Small intestine (tissue), 7 donors: ENCODE measurements around the gene CDC27. TPM values are rescaled to one million over a fixed set of nuclear protein-coding genes. Genes with fewer than 3 reads are reported as not detected.

ENCODE experiments used
- DNase-seq, 2 donors: peaks; one replicate each; pipeline versions ENCODE4 v3.0.0 to v3.0.0-alpha.2; 2013
- FAIRE-seq: peaks from 2 replicates; lab custom pipeline; 2012; peaks lifted over from hg19 to GRCh38; lab: Jason Lieb, UNC
- H3K27ac ChIP-seq, 3 donors: one replicate each; pipeline ENCODE4 v1.5.1; 2013; ENCODE audit warnings: low read length in 2 of 3, mild to moderate bottlenecking in 2 of 3, control low read depth in 1 of 3, inconsistent platforms in 1 of 3, low read depth in 1 of 3, moderate library complexity in 1 of 3
- H3K27me3 ChIP-seq, 3 donors: one replicate each; pipeline ENCODE4 v1.6.1; 2013; ENCODE audit warnings: low read length in 3 of 3, inconsistent platforms in 1 of 3; ENCODE audit not compliant: control insufficient read depth in 3 of 3, insufficient read depth in 3 of 3
- H3K36me3 ChIP-seq, 3 donors: one replicate each; pipeline ENCODE4 v1.6.1; 2013; ENCODE audit warnings: low read length in 3 of 3, inconsistent platforms in 1 of 3, low read depth in 1 of 3, mild to moderate bottlenecking in 1 of 3, moderate library complexity in 1 of 3; ENCODE audit not compliant: control insufficient read depth in 3 of 3, insufficient read depth in 2 of 3
- H3K4me1 ChIP-seq, 3 donors: one replicate each; pipeline ENCODE4 v1.6.1; 2013; ENCODE audit warnings: low read length in 2 of 3, inconsistent platforms in 1 of 3, low read depth in 1 of 3, mild to moderate bottlenecking in 1 of 3, moderate library complexity in 1 of 3; ENCODE audit not compliant: control insufficient read depth in 3 of 3, insufficient read depth in 2 of 3
- H3K4me3 ChIP-seq, 3 donors: one replicate each; pipeline ENCODE4 v1.5.1; 2013; ENCODE audit warnings: low read length in 3 of 3, control low read depth in 1 of 3, inconsistent platforms in 1 of 3, low read depth in 1 of 3, mild to moderate bottlenecking in 1 of 3, moderate library complexity in 1 of 3
- H3K9me3 ChIP-seq, 2 donors: one replicate each; pipeline ENCODE4 v1.6.1; 2013; ENCODE audit warnings: low read depth in 1 of 2, low read length in 1 of 2; ENCODE audit not compliant: control insufficient read depth in 2 of 2, insufficient read depth in 1 of 2
- WGBS, 3 donors: extraction: QIAGEN DNeasy Blood & Tissue Kit; methylation state at CpG; one replicate each; pipeline ENCODE4 v1.1.7; 2013; 5-methylcytosine and 5-hydroxymethylcytosine counted together
- polyA plus RNA-seq, 4 donors: library from polyadenylated mRNA; stranded (reverse) in 3 of 4; unstranded in 1 of 4; fragments of 200-250 nt in 3 of 4; fragments of 120-200 nt in 1 of 4; gene quantifications; one replicate each; pipeline versions ENCODE4 v1.2.1 to v1.2.3, GENCODE V29; 2013
- donor health status: healthy with polysubstance abuse.
- donor health status: control.
- donor health status: control.
- donor health status: Bipolar disorder and iron deficiency.
- donor health status: healthy.

CDC27 gene
- polyA plus RNA-seq, 4 donors = 5.9 to 29.7 (median 19.5) TPM

DNA sequence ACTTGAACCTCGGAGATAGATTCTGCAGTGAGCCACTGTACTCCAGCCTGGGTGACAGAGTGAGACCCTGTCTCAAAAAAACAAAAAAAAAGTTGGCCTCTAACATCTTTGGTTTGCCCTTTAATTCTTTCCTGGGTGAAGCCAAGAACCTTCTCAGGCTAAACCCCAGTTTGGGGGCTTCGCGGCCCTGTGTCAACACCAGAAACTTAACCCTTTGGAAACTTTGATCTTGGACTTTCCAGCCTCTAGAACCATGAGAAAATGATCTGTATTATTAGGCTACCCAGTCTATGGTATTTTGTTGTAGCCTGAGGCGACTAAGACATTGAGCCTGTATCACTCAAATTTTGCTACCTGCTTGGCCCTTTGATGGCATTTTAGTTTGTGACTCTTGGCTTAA is 86.2 kb downstream of the CDC27 start:
- Histone ChIP-seq H3K4me1 (peaks cover 0 to 3% (median 0%) of the 10 kb centered on the region in 3 donors), H3K9me3 (no peaks in the 10 kb centered on the region), H3K36me3 (no peaks in the 10 kb centered on the region), H3K27ac (no peak overlapping the region), H3K27me3 (no peaks in the 10 kb centered on the region), H3K4me3 (no peak overlapping the region)
- DNase-seq = no peak
- WGBS, 3 donors = 87 to 95% (median 93%) methylated on average over 4 of the region's 4 CpGs
- FAIRE-seq = no peak

DNA sequence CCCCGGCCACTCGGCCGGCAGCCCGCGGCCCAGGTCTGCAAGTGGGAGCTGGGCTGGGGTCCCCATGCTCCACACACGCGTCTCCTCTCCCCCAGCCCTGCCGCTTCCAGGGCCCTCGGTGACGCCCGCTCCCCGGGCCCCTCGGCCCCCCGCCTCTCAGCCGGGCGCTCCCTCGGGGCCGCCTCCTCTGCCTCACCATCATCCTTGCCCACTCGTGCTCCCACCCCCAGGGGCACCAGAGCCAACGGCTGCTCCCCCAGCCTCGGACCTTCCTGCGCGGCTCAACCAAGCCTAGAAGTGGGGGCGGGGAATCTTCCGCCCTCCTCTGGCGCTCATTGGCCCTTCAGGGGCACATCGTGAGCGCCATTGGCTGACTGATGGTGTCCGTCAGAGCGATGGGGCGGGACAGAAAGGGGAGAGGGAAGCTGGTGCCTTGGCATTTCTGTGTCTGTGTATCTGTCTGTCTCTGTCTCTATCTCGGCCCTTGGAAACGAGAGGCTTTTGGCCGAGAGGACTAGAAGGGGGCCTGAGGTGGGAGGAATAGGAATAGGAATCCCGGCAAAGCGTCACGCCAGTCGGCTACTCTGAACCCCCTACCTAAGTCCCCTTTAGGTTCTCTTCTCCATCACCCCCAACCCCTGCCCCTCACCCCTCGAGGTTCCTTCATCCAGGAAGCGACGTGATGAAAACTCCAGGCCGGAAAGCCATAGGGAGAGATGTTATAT is 88.9 kb downstream of the CDC27 start:
- Histone ChIP-seq H3K4me3 (peak overlapping the region; percentile 50 to 96 (median 94)), H3K4me1 (peaks cover 0 to 3% (median 0%) of the 10 kb centered on the region in 3 donors), H3K36me3 (no peaks in the 10 kb centered on the region), H3K27ac (peak overlapping the region in 2 of 3 donors; percentile 66 to 67), H3K27me3 (no peaks in the 10 kb centered on the region), H3K9me3 (no peaks in the 10 kb centered on the region)
- no peak for FAIRE-seq
- peak; percentile 90 to 91 for DNase-seq
- WGBS, 3 donors = 0 to 1% (median 1%) methylated on average over 37 to 42 of the region's 42 CpGs

GRCh38 chr17:47099451-47099986 is 89.6 kb downstream of the CDC27 start:
- H3K4me1 ChIP-seq = peaks cover 0 to 3% (median 0%) of the 10 kb centered on the region in 3 donors
- peak overlapping the region; percentile 50 to 96 (median 94) for H3K4me3 ChIP-seq
- 1 to 6% (median 5%) methylated on average over 16 to 22 of the region's 22 CpGs for WGBS, 3 donors
- DNase-seq = no peak
- peak overlapping the region in 2 of 3 donors; percentile 66 to 67 for H3K27ac ChIP-seq
- FAIRE-seq = no peak
- H3K36me3 ChIP-seq = no peaks in the 10 kb centered on the region
- no peaks in the 10 kb centered on the region for H3K27me3 ChIP-seq
- no peaks in the 10 kb centered on the region for H3K9me3 ChIP-seq

GRCh38 chr17:47096343-47096742 is 92.8 kb downstream of the CDC27 start:
- no peak for FAIRE-seq
- Histone ChIP-seq H3K9me3 (peaks cover 0 to 2% of the 10 kb centered on the region in 2 donors), H3K27me3 (no peaks in the 10 kb centered on the region), H3K4me1 (peaks cover 0 to 3% (median 0%) of the 10 kb centered on the region in 3 donors), H3K36me3 (peaks cover 0 to 3% (median 0%) of the 10 kb centered on the region in 3 donors), H3K27ac (no peak overlapping the region), H3K4me3 (no peak overlapping the region)
- 87 to 91% (median 89%) methylated on average over 3 of the region's 3 CpGs for WGBS, 3 donors
- no peak for DNase-seq

DNA sequence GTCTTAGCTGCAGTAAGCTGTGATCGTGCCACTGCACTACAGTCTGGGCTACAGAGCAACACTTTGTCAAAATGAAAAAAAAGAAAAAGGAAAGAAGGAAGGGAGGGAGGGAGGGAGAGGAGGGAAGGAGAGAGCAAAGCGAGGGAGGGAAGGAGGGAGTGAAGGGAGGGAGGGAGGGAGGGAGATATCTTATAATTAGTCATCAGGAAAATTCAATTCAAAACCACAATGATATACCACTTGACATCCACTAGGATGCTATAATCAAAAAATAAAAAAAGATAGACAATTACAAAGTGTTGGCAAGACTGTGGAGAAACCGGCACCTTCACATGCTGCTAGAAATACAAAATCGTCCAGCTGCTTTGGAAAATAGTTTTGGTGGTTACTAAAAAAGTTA is 93.8 kb downstream of the CDC27 start:
- Histone ChIP-seq H3K36me3 (peaks cover 0 to 3% (median 0%) of the 10 kb centered on the region in 3 donors), H3K9me3 (peaks cover 0 to 2% of the 10 kb centered on the region in 2 donors), H3K27ac (no peak overlapping the region), H3K4me3 (no peak overlapping the region), H3K27me3 (no peaks in the 10 kb centered on the region), H3K4me1 (peaks cover 0 to 3% (median 0%) of the 10 kb centered on the region in 3 donors)
- DNase-seq (no peak), FAIRE-seq (no peak)
- 71 to 79% (median 77%) methylated on average over 4 of the region's 4 CpGs for WGBS, 3 donors

DNA sequence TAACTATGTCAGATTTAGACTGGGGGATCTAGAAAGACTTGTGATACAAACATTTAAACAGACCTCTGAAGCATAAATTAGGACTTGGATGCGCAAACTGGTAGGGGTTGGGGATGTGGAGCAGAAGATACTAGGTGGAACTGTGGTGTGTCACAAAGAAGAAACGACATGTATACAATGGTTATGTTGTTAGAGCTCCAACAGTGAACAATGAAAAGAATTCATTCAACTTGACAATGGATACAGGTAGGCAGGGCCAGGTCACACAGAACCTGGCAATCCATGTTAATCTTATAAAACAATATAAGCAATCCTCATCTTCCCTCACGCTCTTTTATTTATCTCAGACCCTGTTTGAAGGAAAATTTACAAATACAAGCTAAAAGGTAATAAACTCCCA is 102.0 kb downstream of the CDC27 start:
- Histone ChIP-seq H3K4me1 (peaks cover 0 to 3% (median 0%) of the 10 kb centered on the region in 3 donors), H3K27ac (no peak overlapping the region), H3K27me3 (no peaks in the 10 kb centered on the region), H3K4me3 (no peak overlapping the region), H3K9me3 (no peaks in the 10 kb centered on the region), H3K36me3 (peaks cover 0 to under 1% (median 0%) of the 10 kb centered on the region in 3 donors)
- DNase-seq (no peak), FAIRE-seq (no peak)
- 76 to 80% (median 80%) methylated on average over 3 of the region's 3 CpGs for whole genome bisulfite sequencing, 3 donors

- Histone ChIP-seq H3K4me3 (no peak overlapping the region), H3K4me1 (peaks cover 0 to 3% (median 0%) of the 10 kb centered on the region in 3 donors), H3K27me3 (no peaks in the 10 kb centered on the region), H3K9me3 (no peaks in the 10 kb centered on the region), H3K36me3 (peaks cover 0 to 3% (median 0%) of the 10 kb centered on the region in 3 donors), H3K27ac (no peak overlapping the region)
- FAIRE-seq (no peak), DNase-seq (peak in 1 of 2 donors; percentile 10)
- 93 to 94% (median 93%) methylated on average over 1 of the region's 1 CpG for WGBS, 3 donors
Observed at GRCh38 chr17:47085736-47086135, 103.4 kb downstream of the CDC27 start.

- DNase-seq (no peak), FAIRE-seq (no peak)
- Histone ChIP-seq H3K9me3 (no peaks in the 10 kb centered on the region), H3K4me1 (no peaks in the 10 kb centered on the region), H3K4me3 (no peak overlapping the region), H3K27ac (no peak overlapping the region), H3K36me3 (peaks cover 0 to 3% (median 0%) of the 10 kb centered on the region in 3 donors), H3K27me3 (no peaks in the 10 kb centered on the region)
- WGBS, 3 donors = 92 to 99% (median 94%) methylated on average over 3 of the region's 3 CpGs
Observed at GRCh38 chr17:47078801-47079200, 110.3 kb downstream of the CDC27 start.
